Aorta (tissue), 5 donors: Measurements from ENCODE around the gene ADGRB2. TPM values are rescaled to one million over a fixed set of nuclear protein-coding genes. Genes with fewer than 3 reads are reported as not detected.
A peak's percentile ranks its signal among the peaks of the same experiment; 100 is the strongest.

Source experiments
- ATAC-seq: fragments of 200-7000 bp; cut with Tn5 transposase; one replicate; pipeline ENCODE4 v1.9.1; 2022; ENCODE audit warnings: moderate library complexity; ENCODE audit not compliant: low FRiP score
- DNase-seq, 2 donors: peaks; one replicate each; pipeline ENCODE4 v3.0.0-alpha.2; 2020
- H3K27ac ChIP-seq, 2 donors: one replicate each; pipeline ENCODE4 v1.5.1; 2013; ENCODE audit warnings: low read length in 2 of 2, mild to moderate bottlenecking in 2 of 2, moderate library complexity in 2 of 2, control low read depth in 1 of 2, inconsistent platforms in 1 of 2, low read depth in 1 of 2
- H3K27me3 ChIP-seq, 2 donors: one replicate each; pipeline ENCODE4 v1.6.1; 2013; ENCODE audit warnings: control low read depth in 1 of 2, low read length in 1 of 2, mild to moderate bottlenecking in 1 of 2, moderate library complexity in 1 of 2; ENCODE audit not compliant: insufficient read depth in 2 of 2, control insufficient read depth in 1 of 2
- H3K36me3 ChIP-seq, 2 donors: one replicate each; pipeline ENCODE4 v1.6.1; 2013; ENCODE audit warnings: control low read depth in 1 of 2, low read length in 1 of 2, mild to moderate bottlenecking in 1 of 2; ENCODE audit not compliant: insufficient read depth in 2 of 2, control insufficient read depth in 1 of 2
- H3K4me1 ChIP-seq, 2 donors: one replicate each; pipeline ENCODE4 v1.6.1; 2013; ENCODE audit warnings: low read length in 2 of 2, control low read depth in 1 of 2, mild to moderate bottlenecking in 1 of 2, moderate library complexity in 1 of 2; ENCODE audit not compliant: insufficient read depth in 2 of 2, control insufficient read depth in 1 of 2
- H3K4me3 ChIP-seq, 2 donors: one replicate each; pipeline ENCODE4 v1.5.1; 2013; ENCODE audit warnings: low read length in 2 of 2, control low read depth in 1 of 2, mild to moderate bottlenecking in 1 of 2
- H3K9me3 ChIP-seq: one replicate; pipeline ENCODE4 v1.6.1; 2013; ENCODE audit warnings: mild to moderate bottlenecking, low read length; ENCODE audit not compliant: control insufficient read depth
- WGBS, 2 donors: extraction: QIAGEN DNeasy Blood & Tissue Kit; methylation state at CpG; one replicate each; pipeline ENCODE4 v1.1.7; 2013; 5-methylcytosine and 5-hydroxymethylcytosine counted together
- intact Hi-C, 2 donors: fragments of 100-400 bp; cut with DNase I; formaldehyde crosslinking; loops; one replicate each; pipeline versions ENCODE4 v1.14.2 to v1.15.0; 2022
- polyA plus RNA-seq, 2 donors: library from polyadenylated mRNA; stranded (reverse); fragments of 200-250 nt; gene quantifications; one replicate each; pipeline ENCODE4 v1.2.3, GENCODE V29; 2013
- total RNA-seq, 2 donors: library from RNA; stranded (reverse); fragmentation: NEBNext Ultra II Directional; extraction: Animal tissue kit (Norgen Biotek cat#: 25700); gene quantifications; one replicate each; pipeline ENCODE4 v1.2.1, GENCODE V29; 2021
- donor health status: healthy with polysubstance abuse.
- donor health status: Bipolar disorder and iron deficiency.
- donor health status: DM: no; HTN: no; CAD: no.
- donor health status: DM: no; HTN: no; CAD: no.
- donor health status: DM: yes; HTN: yes; CAD: no.

ADGRB2 gene
- total and polyA plus RNA-seq, 4 donors: 1.8 to 4.6 (median 2.1) TPM

DNA sequence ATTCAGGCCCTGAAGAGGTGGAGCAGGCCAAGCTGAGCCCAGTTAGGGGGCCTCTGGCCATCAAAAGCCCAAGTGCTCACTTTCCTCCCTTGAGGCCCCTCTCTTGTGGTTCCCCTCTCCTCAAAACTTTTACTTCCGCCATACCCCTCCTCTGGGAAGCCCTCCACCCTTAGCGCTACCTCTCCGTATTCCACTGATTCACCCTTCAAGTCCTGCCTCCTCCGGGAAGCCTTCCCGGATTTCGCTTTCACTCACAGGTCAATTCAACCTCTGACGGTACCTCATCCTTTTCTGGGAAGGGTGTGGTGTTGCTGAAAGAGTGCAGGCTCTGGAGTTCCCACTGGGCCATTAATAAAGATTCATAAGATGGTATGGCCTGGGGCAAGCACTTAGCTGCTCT is 32.6 kb upstream of the ADGRB2 start:
- no peak for ATAC-seq
- Histone ChIP-seq H3K27me3 (no peaks in the 10 kb centered on the region), H3K27ac (no peak overlapping the region), H3K36me3 (no peaks in the 10 kb centered on the region), H3K9me3 (no peaks in the 10 kb centered on the region), H3K4me3 (no peak overlapping the region), H3K4me1 (no peaks in the 10 kb centered on the region)
- intact Hi-C loops: no loop called here
- no peak for DNase-seq
- 92 to 97% methylated on average over 7 of the region's 7 CpGs for WGBS, 2 donors

DNA sequence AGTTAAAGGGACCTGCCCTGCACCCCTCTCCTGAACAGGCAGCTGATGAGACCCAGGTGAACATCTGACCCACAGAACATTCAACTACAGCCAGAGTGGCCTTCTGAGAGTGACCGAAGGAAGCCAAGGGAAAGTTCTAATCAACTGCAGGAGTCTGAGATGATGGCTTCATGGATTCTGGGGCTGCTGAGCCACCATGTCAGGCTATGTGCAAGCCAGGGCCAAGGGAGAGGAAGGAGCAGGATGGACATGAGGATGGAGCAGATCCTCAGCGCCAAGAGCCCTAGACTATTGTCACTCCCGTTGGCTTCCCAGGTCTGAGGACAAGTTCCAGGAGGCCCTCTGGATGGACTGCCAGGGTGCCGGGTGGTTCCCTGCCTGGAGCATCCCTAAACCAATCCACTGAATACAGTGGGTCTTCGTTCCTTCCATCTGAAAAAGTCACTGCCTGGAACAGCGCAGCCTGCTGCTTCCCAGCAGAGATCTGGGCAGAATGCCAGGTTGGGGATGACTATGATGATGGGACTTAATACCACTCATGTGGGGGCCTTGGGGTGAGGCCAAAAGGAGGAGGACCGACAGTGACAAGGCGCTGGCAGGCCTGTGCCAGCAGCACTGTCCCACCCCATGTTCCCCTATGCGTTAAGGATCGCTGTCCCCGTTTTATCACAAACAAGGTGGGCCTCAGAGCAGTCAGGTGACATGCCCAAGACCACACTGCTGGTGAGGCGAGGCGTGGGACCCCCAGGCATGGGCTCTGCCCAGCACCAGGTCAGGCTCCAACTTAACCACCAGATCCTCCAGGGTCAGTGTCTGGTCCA is 31.9 kb upstream of the ADGRB2 start:
- Histone ChIP-seq H3K9me3 (no peaks in the 10 kb centered on the region), H3K27me3 (no peaks in the 10 kb centered on the region), H3K27ac (no peak overlapping the region), H3K4me1 (no peaks in the 10 kb centered on the region), H3K4me3 (no peak overlapping the region), H3K36me3 (no peaks in the 10 kb centered on the region)
- intact Hi-C loops: no loop called here
- WGBS, 2 donors: 87 to 88% methylated on average over 13 of the region's 13 CpGs
- ATAC-seq (no peak), DNase-seq (no peak)

DNA sequence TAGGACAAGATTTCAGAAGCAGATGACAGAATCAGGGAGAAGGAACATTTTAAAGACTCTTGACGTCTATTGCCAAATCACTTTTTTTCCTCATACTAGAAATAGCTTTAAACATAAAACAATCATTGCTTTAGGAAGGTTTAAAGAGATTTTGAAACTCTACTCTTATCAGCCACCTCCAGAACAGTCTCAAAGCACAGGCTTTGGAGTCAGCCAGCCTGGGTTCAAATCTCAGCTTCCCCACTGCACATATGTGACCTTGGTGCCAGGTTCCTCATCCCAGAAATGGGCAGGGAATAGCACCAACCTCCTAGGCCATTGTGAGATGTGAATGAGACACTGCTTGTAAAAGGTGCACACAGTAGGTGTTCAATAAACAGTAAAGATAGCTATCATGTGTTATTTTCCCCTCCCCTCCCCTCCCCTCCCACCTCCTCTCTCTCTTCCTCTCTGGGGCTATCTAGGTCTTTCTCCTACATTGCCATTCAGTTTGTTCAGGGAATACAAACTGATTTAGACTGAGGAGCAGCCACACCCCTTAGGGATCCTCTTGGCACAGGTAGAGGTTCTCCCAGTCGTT is 31.0 kb upstream of the ADGRB2 start:
- Histone ChIP-seq H3K4me3 (no peak overlapping the region), H3K27ac (no peak overlapping the region), H3K36me3 (no peaks in the 10 kb centered on the region), H3K9me3 (no peaks in the 10 kb centered on the region), H3K4me1 (no peaks in the 10 kb centered on the region), H3K27me3 (no peaks in the 10 kb centered on the region)
- intact Hi-C loops: no loop called here
- WGBS, 2 donors: 70 to 76% methylated on average over 2 of the region's 2 CpGs
- DNase-seq (no peak), ATAC-seq (no peak)

DNA sequence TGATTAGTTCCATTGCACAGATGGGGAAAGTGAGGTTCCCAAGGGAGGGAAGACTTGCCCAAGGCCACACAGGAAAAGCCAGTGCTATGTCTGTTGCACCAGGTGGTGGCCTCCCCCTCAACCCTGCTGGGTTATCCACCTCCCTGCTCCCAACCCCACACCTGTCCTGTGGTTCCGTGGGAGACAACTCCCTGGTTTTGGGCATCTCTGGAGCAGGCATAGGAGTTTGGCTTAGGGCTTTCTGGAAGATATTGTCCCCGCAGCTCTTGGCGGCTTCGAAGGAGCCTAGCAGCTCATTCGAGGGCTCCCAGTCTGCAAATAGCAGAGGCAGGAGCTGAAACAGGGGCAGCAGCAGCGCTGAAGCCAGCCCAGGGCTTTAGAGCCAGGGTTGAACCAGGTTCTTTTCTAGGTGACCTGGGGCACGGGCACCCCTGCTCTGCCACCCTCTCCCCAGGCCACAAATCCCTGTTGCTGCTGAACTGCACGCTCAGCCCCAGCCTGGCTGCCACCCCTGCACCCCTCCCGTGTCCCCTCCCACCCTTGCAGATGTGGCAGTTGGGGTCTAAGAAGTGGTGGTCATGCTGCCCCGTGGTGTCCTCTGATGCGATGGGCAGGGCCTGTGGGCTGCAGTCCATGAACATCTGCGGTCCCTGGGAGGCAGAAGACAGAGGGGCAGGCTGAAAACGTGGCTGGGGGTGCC is 29.6 kb upstream of the ADGRB2 start:
- Histone ChIP-seq H3K27me3 (no peaks in the 10 kb centered on the region), H3K4me3 (no peak overlapping the region), H3K4me1 (no peaks in the 10 kb centered on the region), H3K27ac (no peak overlapping the region), H3K9me3 (no peaks in the 10 kb centered on the region), H3K36me3 (no peaks in the 10 kb centered on the region)
- 90% methylated on average over 13 of the region's 13 CpGs for WGBS, 2 donors
- intact Hi-C loops: no loop called here
- DNase-seq: no peak
- ATAC-seq: no peak

DNA sequence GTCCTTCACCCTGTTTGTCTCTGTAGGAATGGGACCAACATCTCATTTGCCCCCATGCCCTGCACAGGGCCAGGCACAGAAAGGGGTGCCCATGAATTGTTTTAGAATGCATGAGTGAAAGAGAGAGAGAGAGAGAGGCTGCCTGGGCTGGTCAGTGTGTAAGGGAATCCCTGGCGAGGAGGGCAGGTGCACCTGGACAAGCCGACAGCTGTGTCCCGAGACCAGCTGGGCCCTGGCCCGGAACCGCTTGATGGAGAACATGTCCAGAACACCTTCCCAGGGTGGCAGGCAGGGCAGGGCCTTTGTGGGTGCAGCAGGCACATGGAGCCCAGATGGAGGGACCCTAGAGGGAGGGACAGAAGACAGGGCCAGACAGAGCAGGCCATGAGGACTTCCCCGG is 28.9 kb upstream of the ADGRB2 start:
- Histone ChIP-seq H3K4me1 (no peaks in the 10 kb centered on the region), H3K4me3 (no peak overlapping the region), H3K27ac (no peak overlapping the region), H3K9me3 (no peaks in the 10 kb centered on the region), H3K36me3 (no peaks in the 10 kb centered on the region), H3K27me3 (no peaks in the 10 kb centered on the region)
- ATAC-seq (no peak), DNase-seq (peak in 1 of 2 donors; percentile 8)
- 94 to 95% methylated on average over 6 of the region's 6 CpGs for WGBS, 2 donors
- intact Hi-C loops: no loop called here

DNA sequence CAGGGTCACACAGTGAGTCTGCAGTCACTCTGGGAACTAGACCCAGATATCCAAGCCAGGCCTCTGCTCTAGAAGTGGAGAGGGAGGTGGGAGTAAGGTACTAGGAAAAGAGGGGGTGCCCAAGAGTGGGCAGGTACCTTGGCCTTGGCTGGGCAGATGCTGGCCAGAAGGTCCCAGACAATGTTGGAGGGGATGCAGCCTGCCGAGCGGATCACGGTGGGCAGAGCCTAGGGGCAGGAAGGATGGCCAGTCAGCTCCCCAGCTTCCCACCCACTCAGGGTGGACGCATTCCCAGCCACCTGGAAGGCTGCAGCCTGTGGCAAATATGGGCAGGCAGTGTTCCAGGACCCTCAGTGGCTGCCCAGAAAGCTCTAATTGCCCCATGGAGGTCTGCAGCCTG is 28.4 kb upstream of the ADGRB2 start:
- no peak overlapping the region for H3K27ac ChIP-seq
- no peak for ATAC-seq
- intact Hi-C loops: no loop called here
- WGBS, 2 donors: 79 to 89% methylated on average over 4 of the region's 4 CpGs
- peak in 1 of 2 donors; percentile 31 for DNase-seq
- no peaks in the 10 kb centered on the region for H3K4me1 ChIP-seq
- no peaks in the 10 kb centered on the region for H3K36me3 ChIP-seq
- H3K4me3 ChIP-seq: no peak overlapping the region
- H3K9me3 ChIP-seq: no peaks in the 10 kb centered on the region
- no peaks in the 10 kb centered on the region for H3K27me3 ChIP-seq

DNA sequence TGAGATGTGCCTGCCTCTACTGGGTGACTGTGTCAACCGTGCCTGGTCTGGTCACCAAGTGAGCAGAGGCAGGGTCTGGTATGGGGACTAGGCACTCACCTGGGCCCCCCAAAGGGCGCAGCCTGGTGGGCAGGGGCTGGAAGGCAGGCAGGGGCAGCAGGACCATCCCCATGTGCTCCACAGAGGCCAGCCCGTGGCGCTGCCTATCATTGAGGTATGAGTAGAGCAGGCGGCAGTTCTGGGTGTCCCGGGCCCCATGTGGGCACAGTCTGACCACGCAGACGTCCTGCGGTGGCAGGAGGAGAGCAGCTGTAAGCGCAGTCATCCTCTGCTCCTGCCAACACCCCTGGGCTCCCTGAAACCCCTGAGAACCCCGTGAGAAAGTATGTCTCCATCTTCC is 28.0 kb upstream of the ADGRB2 start:
- DNase-seq (peak; percentile 43 to 68), ATAC-seq (no peak)
- intact Hi-C loops: no loop called here
- Histone ChIP-seq H3K9me3 (no peaks in the 10 kb centered on the region), H3K27ac (no peak overlapping the region), H3K27me3 (no peaks in the 10 kb centered on the region), H3K4me1 (no peaks in the 10 kb centered on the region), H3K36me3 (no peaks in the 10 kb centered on the region), H3K4me3 (no peak overlapping the region)
- 88 to 91% methylated on average over 11 of the region's 11 CpGs for WGBS, 2 donors

DNA sequence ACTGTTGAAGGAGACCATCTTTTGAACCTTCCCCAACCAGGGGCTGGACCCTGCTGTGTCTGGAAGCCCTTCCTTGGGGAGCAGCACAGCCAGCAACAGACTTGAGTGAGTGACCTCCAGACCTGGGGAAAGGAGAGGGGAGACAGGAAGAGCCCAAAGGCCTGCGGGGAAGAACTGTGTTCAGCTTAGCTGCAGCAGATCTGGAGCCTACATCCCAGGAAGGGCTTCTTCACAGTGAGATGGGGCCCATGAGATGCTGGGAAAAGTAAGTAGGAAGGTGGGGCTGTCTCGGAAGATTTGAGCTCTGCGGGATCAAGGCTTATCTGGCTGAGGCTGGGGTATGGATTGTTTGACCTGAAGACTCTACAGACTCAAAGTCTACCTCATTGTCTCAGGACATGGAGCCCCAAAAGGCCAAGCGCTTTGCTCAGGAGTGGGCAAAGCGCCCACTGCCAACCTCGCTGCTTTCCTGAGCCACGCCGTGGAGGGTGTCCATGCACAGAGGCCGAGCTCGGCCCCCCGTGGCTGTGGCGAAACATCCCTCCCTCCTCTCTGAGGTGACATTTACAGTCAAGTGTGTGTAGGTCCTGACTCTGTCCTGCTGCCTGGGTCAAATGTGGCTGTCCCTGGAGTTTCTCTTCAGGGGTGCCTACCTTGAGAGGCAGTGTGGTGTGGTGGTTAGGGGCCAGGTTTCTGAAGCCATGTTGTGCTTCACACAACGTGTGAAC is 27.2 kb upstream of the ADGRB2 start:
- 90 to 93% methylated on average over 13 of the region's 13 CpGs for WGBS, 2 donors
- peak; percentile 42 to 65 for DNase-seq
- Histone ChIP-seq H3K27ac (no peak overlapping the region), H3K4me3 (no peak overlapping the region), H3K27me3 (no peaks in the 10 kb centered on the region), H3K4me1 (no peaks in the 10 kb centered on the region), H3K9me3 (no peaks in the 10 kb centered on the region), H3K36me3 (no peaks in the 10 kb centered on the region)
- intact Hi-C loops: no loop called here
- no peak for ATAC-seq
